DND-41 (cell line): ENCODE measurements around the gene RIC1.

Source experiments
- ATAC-seq: fragments of 200-7000 bp; cut with Tn5 transposase; 3 replicates; pipeline ENCODE4 v1.9.1; 2021; ENCODE audit warnings: low read depth; ENCODE audit not compliant: insufficient read depth
- DNase-seq: peaks from one replicate; pipeline ENCODE4 v3.0.0-alpha.2; 2020
- H2AFZ ChIP-seq: 2 replicates; pipeline ENCODE4 v1.6.0; 2012; ENCODE audit warnings: low read depth, low read length
- H3K27ac ChIP-seq: 2 replicates; pipeline ENCODE4 v1.5.1; 2012; ENCODE audit warnings: low read length, inconsistent platforms
- H3K27me3 ChIP-seq: fragments of 200-600 bp; sonication (generic); 2 replicates; pipeline ENCODE4 v1.6.0; 2012; ENCODE audit warnings: low read length, mild to moderate bottlenecking, inconsistent platforms; ENCODE audit not compliant: insufficient read depth, poor library complexity
- H3K36me3 ChIP-seq: 2 replicates; pipeline ENCODE4 v1.5.1; 2012; ENCODE audit warnings: low read length, inconsistent platforms; ENCODE audit not compliant: insufficient read depth
- H3K4me1 ChIP-seq: 2 replicates; pipeline ENCODE4 v1.5.1; 2012; ENCODE audit warnings: mild to moderate bottlenecking, low read length; ENCODE audit not compliant: insufficient read depth
- H3K4me2 ChIP-seq: 2 replicates; pipeline ENCODE4 v1.6.0; 2012; ENCODE audit warnings: mild to moderate bottlenecking, moderate library complexity, low read length, inconsistent platforms; ENCODE audit not compliant: insufficient read depth
- H3K4me3 ChIP-seq, 2 experiments: fragments of 200-600 bp in 1 of 2; shearing (Covaris generic) in 1 of 2; 2 replicates each; pipeline ENCODE4 v1.5.1; 2012 to 2016; ENCODE audit warnings: inconsistent platforms in 2 of 2, low read length in 2 of 2, mild to moderate bottlenecking in 2 of 2, low read depth in 1 of 2, moderate library complexity in 1 of 2
- H3K79me2 ChIP-seq: 2 replicates; pipeline ENCODE4 v1.6.0; 2012; ENCODE audit warnings: low read length, inconsistent platforms; ENCODE audit not compliant: insufficient read depth
- H3K9ac ChIP-seq: 2 replicates; pipeline ENCODE4 v1.6.0; 2012; ENCODE audit warnings: low read depth, mild to moderate bottlenecking, inconsistent platforms, low read length, moderate library complexity
- H3K9me3 ChIP-seq: 2 replicates; pipeline ENCODE4 v1.5.1; 2012; ENCODE audit warnings: low read length, moderate library complexity, mild to moderate bottlenecking, inconsistent platforms; ENCODE audit not compliant: insufficient read depth, severe bottlenecking
- H4K20me1 ChIP-seq: 2 replicates; pipeline ENCODE4 v1.6.0; 2012; ENCODE audit warnings: low read length; ENCODE audit not compliant: insufficient read depth
- EZH2 ChIP-seq: IDR thresholded peaks from 3 replicates; pipeline ENCODE4 v1.6.1; 2012; ENCODE audit warnings: borderline replicate concordance, low read depth, mild to moderate bottlenecking, moderate library complexity, low read length, inconsistent platforms; ENCODE audit not compliant: severe bottlenecking
- TF ChIP-seq, protein P1 (sequence below): IDR thresholded peaks from 2 replicates; pipeline ENCODE4 v1.5.1; 2012; ENCODE audit warnings: borderline replicate concordance, low read length, moderate library complexity, mild to moderate bottlenecking; ENCODE audit not compliant: poor library complexity, severe bottlenecking; ENCODE audit errors: extremely low read depth

RIC1 gene

DNA sequence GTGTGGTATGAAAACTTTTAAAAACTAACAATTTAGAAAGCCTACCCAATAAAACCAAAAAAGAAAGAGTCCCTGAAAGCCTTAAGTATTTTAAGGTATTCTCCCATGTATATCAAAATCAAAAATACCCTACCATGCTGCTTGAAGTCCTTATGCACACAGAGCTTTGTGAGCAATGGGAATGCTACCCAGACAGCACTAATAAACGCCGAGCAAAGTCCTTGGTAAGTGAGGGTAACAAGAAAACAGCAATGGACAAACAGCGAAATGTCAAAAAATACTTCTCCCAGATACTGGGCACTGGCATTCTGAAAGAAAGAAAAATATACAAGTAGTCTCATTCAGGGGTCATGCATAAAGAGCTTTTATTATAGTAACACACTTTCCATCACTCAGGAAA is 176.6 kb downstream of the RIC1 start:
- no peak overlapping the region for H3K4me2 ChIP-seq
- H3K9ac ChIP-seq = no peak overlapping the region
- no peaks in the 10 kb centered on the region for H3K27me3 ChIP-seq
- H3K9me3 ChIP-seq = no peaks in the 10 kb centered on the region
- no peaks in the 10 kb centered on the region for H3K4me1 ChIP-seq
- H3K79me2 ChIP-seq = no peaks in the 10 kb centered on the region
- H4K20me1 ChIP-seq = no peaks in the 10 kb centered on the region
- H3K36me3 ChIP-seq = peaks cover 7% of the 10 kb centered on the region; the same call in 1 of the 2 replicates
- no peak overlapping the region for H3K27ac ChIP-seq
- no peak overlapping the region for H2AFZ ChIP-seq
- no peak for DNase-seq
- ATAC-seq = no peak
- TF ChIP-seq, protein P1, sequence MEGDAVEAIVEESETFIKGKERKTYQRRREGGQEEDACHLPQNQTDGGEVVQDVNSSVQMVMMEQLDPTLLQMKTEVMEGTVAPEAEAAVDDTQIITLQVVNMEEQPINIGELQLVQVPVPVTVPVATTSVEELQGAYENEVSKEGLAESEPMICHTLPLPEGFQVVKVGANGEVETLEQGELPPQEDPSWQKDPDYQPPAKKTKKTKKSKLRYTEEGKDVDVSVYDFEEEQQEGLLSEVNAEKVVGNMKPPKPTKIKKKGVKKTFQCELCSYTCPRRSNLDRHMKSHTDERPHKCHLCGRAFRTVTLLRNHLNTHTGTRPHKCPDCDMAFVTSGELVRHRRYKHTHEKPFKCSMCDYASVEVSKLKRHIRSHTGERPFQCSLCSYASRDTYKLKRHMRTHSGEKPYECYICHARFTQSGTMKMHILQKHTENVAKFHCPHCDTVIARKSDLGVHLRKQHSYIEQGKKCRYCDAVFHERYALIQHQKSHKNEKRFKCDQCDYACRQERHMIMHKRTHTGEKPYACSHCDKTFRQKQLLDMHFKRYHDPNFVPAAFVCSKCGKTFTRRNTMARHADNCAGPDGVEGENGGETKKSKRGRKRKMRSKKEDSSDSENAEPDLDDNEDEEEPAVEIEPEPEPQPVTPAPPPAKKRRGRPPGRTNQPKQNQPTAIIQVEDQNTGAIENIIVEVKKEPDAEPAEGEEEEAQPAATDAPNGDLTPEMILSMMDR = no peak
- H3K4me3 ChIP-seq = no peak overlapping the region

DNA sequence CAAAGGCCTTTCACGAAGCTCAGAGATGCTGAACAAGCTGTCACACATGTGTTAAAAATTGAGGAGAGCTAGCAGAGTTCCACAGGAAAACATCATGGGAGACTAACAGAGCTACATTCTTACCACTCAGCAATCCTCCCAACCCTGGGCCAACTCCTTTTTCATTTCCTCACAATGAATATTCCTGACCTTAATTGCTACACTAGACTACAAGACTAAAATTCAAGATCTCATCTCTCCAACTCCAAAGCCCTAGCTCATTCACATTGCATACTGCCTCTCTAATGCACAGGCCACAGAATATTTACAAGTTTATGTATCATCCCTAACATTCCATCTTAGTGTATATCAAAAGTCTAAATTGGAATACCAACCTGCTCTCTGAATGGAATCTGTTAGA is 182.8 kb downstream of the RIC1 start:
- no peak overlapping the region for H3K9ac ChIP-seq
- no peak for ATAC-seq

DNA sequence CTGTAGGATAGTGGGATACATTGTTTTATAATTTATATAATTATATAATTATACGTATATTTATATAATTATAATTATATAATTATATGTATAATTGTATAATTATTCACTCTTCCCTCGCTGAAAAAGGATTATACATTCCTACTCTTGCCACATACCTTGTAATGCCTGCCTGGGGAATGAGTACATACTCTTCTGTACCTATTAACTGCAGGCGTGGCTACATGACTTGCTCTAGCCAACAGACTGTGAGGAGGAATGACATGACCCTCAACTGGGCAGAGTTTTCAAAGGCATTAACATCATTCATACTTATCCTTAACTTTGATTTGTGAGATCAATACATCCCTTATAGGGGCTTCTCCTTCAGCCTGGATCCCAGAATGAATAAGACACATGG is 184.9 kb downstream of the RIC1 start:
- DNase-seq = no peak

More for the DNA sequence above, 182.8 kb downstream of the RIC1 start:
- peaks cover 7% of the 10 kb centered on the region for H3K36me3 ChIP-seq
- DNase-seq = no peak
- no peaks in the 10 kb centered on the region for H3K79me2 ChIP-seq
- H3K4me3 ChIP-seq = no peak overlapping the region
- TF ChIP-seq EZH2 = no peak
- TF ChIP-seq, protein P1 = no peak
- H3K27ac ChIP-seq = no peak overlapping the region
- H3K9me3 ChIP-seq = no peaks in the 10 kb centered on the region
- H4K20me1 ChIP-seq = no peaks in the 10 kb centered on the region
- H3K4me2 ChIP-seq = no peak overlapping the region
- H2AFZ ChIP-seq = no peak overlapping the region
- no peaks in the 10 kb centered on the region for H3K27me3 ChIP-seq
- no peaks in the 10 kb centered on the region for H3K4me1 ChIP-seq

More for the DNA sequence above, 184.9 kb downstream of the RIC1 start:
- no peak overlapping the region for H3K4me3 ChIP-seq
- no peak overlapping the region for H2AFZ ChIP-seq
- no peak overlapping the region for H3K9ac ChIP-seq
- no peaks in the 10 kb centered on the region for H3K27me3 ChIP-seq
- H3K4me1 ChIP-seq = no peaks in the 10 kb centered on the region
- TF ChIP-seq, protein P1 = no peak
- TF ChIP-seq EZH2 = no peak
- H3K27ac ChIP-seq = no peak overlapping the region
- no peaks in the 10 kb centered on the region for H3K79me2 ChIP-seq
- H4K20me1 ChIP-seq = no peaks in the 10 kb centered on the region
- no peak overlapping the region for H3K4me2 ChIP-seq
- ATAC-seq = no peak
- H3K36me3 ChIP-seq = peaks cover 7% of the 10 kb centered on the region
- H3K9me3 ChIP-seq = no peaks in the 10 kb centered on the region
